ENCODE measurements around the gene KMT2B.
"Not testable (repeated sequence)": the region's sequence is repeated elsewhere in the genome, so short reads cannot be mapped to it uniquely, and the experiment has no call there.

Gene KMT2B

DNA sequence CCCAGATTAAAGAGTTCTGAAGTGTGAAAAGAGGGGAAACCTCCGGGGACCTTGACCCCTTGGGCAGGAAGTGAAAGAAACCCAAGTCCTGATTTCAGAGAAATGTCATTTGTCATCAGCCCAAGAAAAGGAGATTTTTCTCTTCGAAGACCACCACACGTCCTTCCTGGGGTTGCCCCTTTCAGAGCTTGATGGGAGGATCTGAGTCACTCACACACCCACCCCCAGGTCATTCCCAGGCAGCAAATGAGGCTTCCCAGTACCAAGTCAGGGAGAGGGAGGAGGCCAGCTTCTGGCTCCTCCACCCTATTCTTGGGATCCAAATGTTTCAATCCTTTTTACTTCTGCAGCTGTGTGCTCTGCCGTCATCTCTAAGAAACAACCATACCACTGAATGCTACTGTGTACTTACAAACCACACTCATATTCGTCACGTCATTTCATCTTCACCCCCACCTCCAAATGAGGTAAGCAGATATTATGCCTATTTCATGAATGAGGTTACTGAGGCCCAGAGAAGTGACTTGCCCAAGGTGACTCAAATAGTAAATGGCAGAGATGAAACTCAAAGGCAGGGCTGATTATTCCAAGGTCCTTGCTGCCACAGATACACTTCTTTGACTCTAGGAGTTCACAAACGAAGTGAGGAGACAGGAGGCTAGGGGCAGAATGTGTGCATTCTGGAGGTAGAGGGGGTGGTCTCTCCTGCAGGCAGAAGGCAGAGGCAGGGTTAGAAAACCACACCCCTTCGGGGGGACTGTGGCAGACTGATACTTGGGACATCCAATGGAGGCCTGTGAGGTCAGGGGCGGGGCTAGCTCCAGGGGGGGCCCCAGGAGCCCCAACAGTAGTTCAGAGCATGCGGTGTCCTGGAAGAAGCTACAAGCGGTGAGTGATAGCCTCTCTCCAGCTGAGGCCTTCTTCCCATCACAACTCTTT is 5.0 kb upstream of the KMT2B start:
- in situ Hi-C loops (cut with MboI; ENCODE audit: low sequenced_read_pairs), result no loop called here

DNA sequence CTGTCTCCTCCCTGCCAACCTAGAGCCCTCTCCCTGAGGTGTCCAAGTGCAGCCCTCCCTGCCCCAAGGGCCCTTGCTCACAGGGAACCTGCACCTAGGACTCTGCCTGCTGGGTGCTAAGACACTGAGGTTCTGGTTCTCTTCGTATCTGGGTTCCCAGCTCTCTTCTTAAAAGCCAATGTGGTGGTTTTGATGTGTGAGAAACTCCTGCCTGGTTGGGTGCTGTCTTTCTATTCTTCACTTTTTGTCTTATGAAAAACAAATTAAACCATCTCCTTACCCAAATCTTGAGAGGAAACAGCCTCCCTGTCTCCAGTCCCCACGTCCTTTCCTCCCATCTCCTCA is 4.3 kb upstream of the KMT2B start:
- in situ Hi-C loops (cut with MboI; ENCODE audit: low sequenced_read_pairs), result no loop called here

DNA sequence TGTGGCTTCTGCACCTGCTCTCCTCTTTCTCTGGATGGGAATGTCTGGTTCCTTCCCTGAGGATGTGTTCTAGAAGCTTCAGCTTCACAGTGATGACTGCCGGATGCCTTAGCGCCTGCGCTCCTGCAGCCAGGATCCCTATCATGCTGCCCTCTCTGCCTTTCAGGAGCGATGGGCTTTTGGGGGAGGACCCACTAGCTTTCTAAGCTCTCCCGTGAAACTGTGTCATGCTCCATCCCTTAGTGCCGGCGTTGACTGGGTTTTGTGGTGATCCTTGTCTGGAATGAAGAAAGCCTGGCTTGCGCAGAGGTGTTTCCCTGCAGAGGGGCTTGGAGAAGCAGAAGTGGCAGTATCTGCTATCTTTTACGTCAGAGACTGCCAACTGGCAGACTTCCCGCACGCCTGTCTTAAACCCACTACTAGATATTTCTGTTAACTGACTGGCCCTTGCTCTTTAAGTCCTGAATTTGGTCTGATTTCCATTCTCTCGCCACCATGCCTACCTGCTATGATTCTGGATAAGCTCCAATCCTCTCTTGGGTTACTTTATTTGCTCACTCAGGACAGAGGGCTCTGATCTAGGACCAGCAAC is 3.8 kb upstream of the KMT2B start:
- in situ Hi-C loops (cut with MboI; ENCODE audit: low sequenced_read_pairs), result no loop called here

- in situ Hi-C loops (cut with MboI; ENCODE audit: low sequenced_read_pairs), result no loop called here
Observed at GRCh38 chr19:35714601-35715354, 3.0 kb upstream of the KMT2B start.

GRCh38 chr19:35715355-35715809 is 2.4 kb upstream of the KMT2B start:
- in situ Hi-C loops (cut with MboI; ENCODE audit: low sequenced_read_pairs), result no loop called here

DNA sequence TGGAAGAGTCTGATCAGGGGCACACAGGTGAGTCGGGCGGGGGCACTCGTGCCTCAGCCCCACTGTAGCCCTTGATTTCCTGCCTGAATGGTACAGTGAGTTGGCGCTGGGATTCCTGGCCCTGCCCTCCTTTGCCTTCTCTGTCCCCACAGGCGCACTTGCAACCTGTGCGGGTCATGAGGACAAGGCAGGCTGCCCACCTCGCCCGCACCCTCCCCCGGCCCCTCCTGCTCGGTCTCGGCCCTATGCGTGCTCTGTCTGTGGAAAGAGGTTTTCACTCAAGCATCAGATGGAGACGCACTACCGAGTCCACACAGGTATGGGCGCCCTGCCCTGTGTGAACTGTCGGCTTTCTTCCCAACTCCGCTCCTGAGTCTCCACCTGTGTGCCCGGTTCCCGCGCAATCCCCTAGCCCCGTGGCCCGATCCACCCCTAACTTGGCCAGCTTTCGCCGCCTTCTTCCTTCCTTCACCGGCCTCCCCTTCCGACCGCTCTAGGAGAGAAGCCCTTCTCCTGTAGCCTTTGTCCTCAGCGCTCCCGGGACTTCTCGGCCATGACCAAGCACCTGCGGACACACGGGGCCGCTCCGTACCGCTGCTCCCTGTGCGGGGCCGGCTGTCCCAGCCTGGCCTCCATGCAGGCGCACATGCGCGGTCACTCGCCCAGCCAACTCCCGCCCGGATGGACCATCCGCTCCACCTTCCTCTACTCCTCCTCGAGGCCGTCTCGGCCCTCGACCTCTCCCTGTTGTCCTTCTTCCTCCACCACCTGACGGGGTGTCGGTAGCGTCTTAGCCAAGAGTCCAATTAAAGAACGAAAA is 1.6 kb upstream of the KMT2B start:
- in situ Hi-C loops (cut with MboI; ENCODE audit: low sequenced_read_pairs), result no loop called here

DNA sequence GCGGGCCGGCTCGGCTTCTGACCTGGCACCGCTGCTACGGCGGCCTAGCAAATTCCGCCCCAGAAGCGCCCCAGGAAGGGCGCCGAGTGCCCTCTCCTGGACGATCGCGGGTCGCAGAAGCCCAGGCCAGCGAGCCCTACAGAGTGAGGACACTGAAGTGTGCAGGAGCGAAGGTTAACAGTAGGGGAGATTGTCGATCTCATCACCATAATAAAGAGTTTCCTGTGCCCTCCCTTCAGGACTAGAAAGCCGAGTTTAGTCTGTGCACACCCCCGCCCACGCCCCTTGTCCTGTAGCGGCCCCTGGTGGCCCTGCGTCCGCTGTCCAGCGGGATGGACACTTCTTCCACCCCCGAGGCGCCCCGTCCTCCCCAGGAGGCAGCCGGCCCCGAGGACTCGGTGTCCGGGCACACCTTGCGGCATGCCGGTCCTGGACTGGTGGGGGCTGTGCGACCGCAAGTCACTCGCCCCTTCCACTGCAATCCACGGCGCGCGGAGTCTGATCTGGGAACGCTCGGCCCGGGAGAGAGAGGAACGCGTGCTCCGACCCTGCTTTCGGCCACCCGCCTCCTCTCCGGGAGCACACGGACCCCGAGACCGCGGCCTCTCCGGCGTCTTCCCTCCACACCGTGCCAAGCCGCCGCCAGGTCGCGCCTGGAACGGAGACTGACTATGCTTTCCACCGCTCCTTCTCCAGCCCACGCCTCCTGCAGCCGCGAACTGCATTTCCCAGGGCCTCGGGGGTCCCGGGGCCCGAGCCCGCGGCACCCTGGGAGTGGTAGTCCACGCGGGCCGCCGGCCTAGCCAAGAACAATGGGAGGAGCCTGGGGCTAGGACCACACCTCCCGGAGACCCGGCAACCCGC is 770 bp upstream of the KMT2B start:
- in situ Hi-C loops (cut with MboI; ENCODE audit: low sequenced_read_pairs), result no loop called here

DNA sequence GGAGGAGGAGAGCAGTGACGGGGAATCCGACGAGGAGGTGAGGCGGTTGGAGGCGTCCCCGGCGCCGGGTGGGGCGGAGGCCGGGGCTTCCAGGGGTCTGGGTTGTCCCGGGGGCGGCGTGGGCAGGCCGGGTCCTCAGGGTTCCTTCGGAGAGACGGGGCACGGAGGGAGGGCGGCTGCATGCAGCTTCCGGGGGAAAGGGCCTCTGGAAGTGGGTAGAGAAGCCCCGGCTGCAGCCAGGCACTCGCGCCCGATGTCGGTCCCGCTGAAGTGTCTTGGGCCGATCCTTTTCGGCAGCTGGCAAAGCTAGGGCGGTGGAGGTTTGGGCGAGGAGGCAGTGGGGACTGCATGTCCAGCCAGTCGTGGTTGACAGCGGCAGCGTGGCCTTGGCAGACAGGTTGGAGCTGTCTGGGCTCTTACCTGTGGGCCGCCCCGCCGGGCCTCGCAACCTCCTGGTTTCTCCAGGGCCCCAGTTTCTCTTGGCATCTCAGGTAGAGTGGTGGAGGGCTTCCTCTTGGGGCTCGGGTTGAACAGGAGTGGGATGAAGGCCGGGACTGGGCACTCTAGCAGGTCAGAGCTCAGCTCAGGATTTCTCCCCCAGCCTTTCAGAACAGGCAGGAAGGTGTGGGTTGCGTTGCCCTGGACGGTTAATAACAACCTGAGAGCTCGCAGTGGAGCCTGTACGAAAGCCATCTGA is 690 bp downstream of the KMT2B start:
- in situ Hi-C loops (cut with MboI; ENCODE audit: low sequenced_read_pairs), result no loop called here

GRCh38 chr19:35719402-35720162 is 1.8 kb downstream of the KMT2B start:
- in situ Hi-C loops (cut with MboI; ENCODE audit: low sequenced_read_pairs), result no loop called here

- in situ Hi-C loops (cut with MboI; ENCODE audit: low sequenced_read_pairs), result no loop called here
Observed at GRCh38 chr19:35720163-35720524, 2.3 kb downstream of the KMT2B start.

GRCh38 chr19:35720648-35721047 is 2.8 kb downstream of the KMT2B start:
- in situ Hi-C loops (cut with MboI; ENCODE audit: low sequenced_read_pairs), result no loop called here

GRCh38 chr19:35721374-35721773 is 3.6 kb downstream of the KMT2B start:
- in situ Hi-C loops (cut with MboI; ENCODE audit: low sequenced_read_pairs), result no loop called here

GRCh38 chr19:35722461-35722860 is 4.7 kb downstream of the KMT2B start:
- in situ Hi-C loops (cut with MboI; ENCODE audit: low sequenced_read_pairs), result no loop called here

DNA sequence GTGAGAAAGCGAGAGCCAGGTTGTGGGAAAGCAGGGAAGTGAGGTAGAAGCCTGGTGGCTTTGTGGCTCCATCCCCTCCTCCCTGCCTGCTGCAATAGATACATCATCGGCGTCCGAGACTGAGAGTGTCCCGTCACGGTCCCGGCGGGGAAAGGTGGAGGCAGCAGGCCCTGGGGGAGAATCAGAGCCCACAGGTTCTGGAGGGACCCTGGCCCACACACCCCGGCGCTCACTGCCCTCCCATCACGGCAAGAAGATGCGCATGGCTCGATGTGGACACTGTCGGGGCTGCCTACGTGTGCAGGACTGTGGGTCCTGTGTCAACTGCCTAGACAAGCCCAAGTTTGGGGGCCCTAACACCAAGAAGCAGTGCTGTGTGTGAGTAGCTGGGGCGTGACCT is 5.1 kb downstream of the KMT2B start:
- in situ Hi-C loops (cut with MboI; ENCODE audit: low sequenced_read_pairs), result no loop called here

DNA sequence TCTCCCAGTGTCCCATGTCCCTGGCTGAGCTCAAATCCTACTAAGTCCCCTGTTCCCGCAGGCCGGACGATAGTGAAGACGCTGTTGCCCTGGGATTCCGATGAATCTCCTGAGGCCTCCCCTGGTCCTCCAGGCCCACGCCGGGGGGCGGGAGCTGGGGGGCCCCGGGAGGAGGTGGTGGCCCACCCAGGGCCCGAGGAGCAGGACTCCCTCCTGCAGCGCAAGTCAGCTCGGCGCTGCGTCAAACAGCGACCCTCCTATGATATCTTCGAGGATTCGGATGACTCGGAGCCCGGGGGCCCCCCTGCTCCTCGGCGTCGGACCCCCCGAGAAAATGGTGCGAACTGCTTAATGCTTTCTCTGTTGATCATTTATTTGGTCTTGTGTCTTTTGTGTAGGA is 5.9 kb downstream of the KMT2B start:
- in situ Hi-C loops (cut with MboI; ENCODE audit: low sequenced_read_pairs), result no loop called here

GRCh38 chr19:35724132-35724531 is 6.3 kb downstream of the KMT2B start:
- in situ Hi-C loops (cut with MboI; ENCODE audit: low sequenced_read_pairs), result not testable (repeated sequence)

- in situ Hi-C loops (cut with MboI; ENCODE audit: low sequenced_read_pairs), result no loop called here
Observed at GRCh38 chr19:35724560-35724959, 6.8 kb downstream of the KMT2B start.

DNA sequence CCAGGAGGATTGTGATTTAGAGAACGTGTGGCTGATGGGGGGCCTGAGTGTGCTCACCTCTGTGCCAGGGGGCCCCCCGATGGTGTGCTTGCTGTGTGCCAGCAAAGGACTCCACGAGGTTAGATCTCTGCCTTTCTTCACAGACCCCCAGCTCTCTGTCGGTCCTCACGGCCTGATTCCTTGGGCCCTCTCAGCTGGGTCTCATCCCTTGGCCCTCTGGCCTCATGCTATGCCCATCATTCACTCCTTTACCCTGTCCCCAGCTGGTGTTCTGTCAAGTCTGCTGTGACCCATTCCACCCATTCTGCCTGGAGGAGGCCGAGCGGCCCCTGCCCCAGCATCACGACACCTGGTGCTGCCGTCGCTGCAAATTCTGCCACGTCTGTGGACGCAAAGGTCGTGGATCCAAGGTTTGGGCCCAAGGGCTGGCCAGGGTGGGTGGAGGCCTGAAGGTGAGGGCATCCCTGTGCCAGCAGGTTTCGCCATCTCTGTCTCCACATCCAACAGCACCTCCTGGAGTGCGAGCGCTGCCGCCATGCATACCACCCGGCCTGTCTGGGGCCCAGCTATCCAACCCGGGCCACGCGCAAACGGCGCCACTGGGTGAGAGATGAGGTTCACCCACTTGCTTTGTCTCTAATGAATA is 7.5 kb downstream of the KMT2B start:
- in situ Hi-C loops (cut with MboI; ENCODE audit: low sequenced_read_pairs), result no loop called here
